Endothelial cell of umbilical vein (primary cell): ENCODE data around the gene RAB37. TPM values are rescaled to one million over a fixed set of nuclear protein-coding genes. Genes with fewer than 3 reads are reported as not detected.

ENCODE experiments used
- BruUV-seq: library from RNA; stranded (reverse); fragments of 400-500 nt; replicated peaks from 2 replicates; lab custom pipeline; 2021; lab: Mats Ljungman, UMichigan
- CTCF ChIA-PET: fragments of 300-600, 350-600 bp; sonication (Branson Sonifier 250); formaldehyde crosslinking; loops from one replicate; lab custom pipeline; 2021; ENCODE audit warnings: antibody characterized with exemption, inconsistent platforms; lab: Charles Lee
- POLR2A ChIA-PET: fragments of 300-600, 350-600 bp; sonication (Branson Sonifier 250); formaldehyde crosslinking; loops from one replicate; lab custom pipeline; 2021; ENCODE audit warnings: antibody characterized with exemption, inconsistent platforms; lab: Charles Lee
- DNase-seq: peaks from one replicate; pipeline ENCODE4 v3.0.0-alpha.2; 2011; ENCODE audit warnings: low read depth, low spot score
- FAIRE-seq: peaks from 2 replicates; lab custom pipeline; 2011; peaks lifted over from hg19 to GRCh38; lab: Jason Lieb, UNC
- H2AFZ ChIP-seq: 2 replicates; pipeline ENCODE4 v1.6.0; 2012; ENCODE audit warnings: low read depth, low read length, control low read depth, inconsistent platforms
- H3K27ac ChIP-seq: 2 replicates; pipeline ENCODE4 v1.5.1; 2011; ENCODE audit warnings: low read depth, mild to moderate bottlenecking, control low read depth, low read length, moderate library complexity; ENCODE audit not compliant: insufficient read depth
- H3K27me3 ChIP-seq, 2 experiments: 2 replicates each; pipeline versions ENCODE4 v1.6.0 to v1.6.1; 2011; ENCODE audit warnings: low read length in 2 of 2, mixed read lengths in 1 of 2; ENCODE audit not compliant: control insufficient read depth in 2 of 2, insufficient read depth in 2 of 2
- H3K36me3 ChIP-seq, 2 experiments: 2 replicates in 1 of 2; 3 replicates in 1 of 2; pipeline ENCODE4 v1.5.1; 2011; ENCODE audit warnings: low read length in 2 of 2, mild to moderate bottlenecking in 1 of 2, moderate library complexity in 1 of 2; ENCODE audit not compliant: control insufficient read depth in 2 of 2, insufficient read depth in 2 of 2; ENCODE audit errors: extremely low read depth in 1 of 2
- H3K4me1 ChIP-seq: 3 replicates; pipeline ENCODE4 v1.5.1; 2011; ENCODE audit warnings: mild to moderate bottlenecking, low read length; ENCODE audit not compliant: control insufficient read depth, insufficient read depth; ENCODE audit errors: extremely low read depth
- H3K4me2 ChIP-seq: 2 replicates; pipeline ENCODE4 v1.6.1; 2011; ENCODE audit warnings: low read length, control low read depth, mixed read lengths; ENCODE audit not compliant: insufficient read depth
- H3K4me3 ChIP-seq, 3 experiments: fragments of 200-600 bp in 1 of 3; sonication (generic), shearing (Covaris generic) in 1 of 3; replicated peaks in 1 of 3; 2 replicates each; pipeline ENCODE4 v1.5.1; 2011 to 2016; ENCODE audit warnings: control low read depth in 3 of 3, low read length in 3 of 3, mild to moderate bottlenecking in 2 of 3, inconsistent platforms in 1 of 3, low read depth in 1 of 3, moderate library complexity in 1 of 3; ENCODE audit not compliant: insufficient read depth in 1 of 3
- H3K79me2 ChIP-seq: 2 replicates; pipeline ENCODE4 v1.6.0; 2012; ENCODE audit warnings: low read length, inconsistent platforms; ENCODE audit not compliant: control insufficient read depth, insufficient read depth
- H3K9ac ChIP-seq: replicated peaks from 2 replicates; pipeline ENCODE3; 2011; ENCODE audit warnings: low read length, control low read depth; ENCODE audit not compliant: insufficient read depth; ENCODE audit errors: extremely low read depth
- H3K9me1 ChIP-seq: replicated peaks from 3 replicates; pipeline ENCODE4 v1.6.0; 2011; ENCODE audit warnings: mild to moderate bottlenecking, low read length; ENCODE audit not compliant: control insufficient read depth, insufficient read depth; ENCODE audit errors: extremely low read depth
- H3K9me3 ChIP-seq: replicated peaks from 2 replicates; pipeline ENCODE4 v1.5.1; 2012; ENCODE audit warnings: low read length, inconsistent platforms; ENCODE audit not compliant: control insufficient read depth, insufficient read depth
- H4K20me1 ChIP-seq: replicated peaks from 2 replicates; pipeline ENCODE3; 2011; ENCODE audit warnings: mild to moderate bottlenecking, low read length; ENCODE audit not compliant: control insufficient read depth, insufficient read depth; ENCODE audit errors: extremely low read depth
- EZH2 ChIP-seq: IDR thresholded peaks from 2 replicates; pipeline ENCODE4 v1.6.1; 2012; ENCODE audit warnings: borderline replicate concordance, low read depth, mild to moderate bottlenecking, moderate library complexity, low read length, inconsistent platforms; ENCODE audit not compliant: severe bottlenecking
- FOS ChIP-seq: IDR thresholded peaks from 2 replicates; pipeline ENCODE4 v1.6.1; 2011; ENCODE audit warnings: mild to moderate bottlenecking, low read length, moderate library complexity, borderline replicate concordance; ENCODE audit not compliant: insufficient read depth
- GATA2 ChIP-seq: IDR thresholded peaks from 2 replicates; pipeline ENCODE4 v1.7.0; 2011; ENCODE audit warnings: low read depth, mild to moderate bottlenecking, moderate library complexity, mixed read lengths, low read length; ENCODE audit not compliant: insufficient read length, insufficient read depth
- JUN ChIP-seq: IDR thresholded peaks from 2 replicates; pipeline ENCODE4 v1.6.1; 2011; ENCODE audit warnings: borderline replicate concordance, low read depth; ENCODE audit not compliant: insufficient read length, insufficient read depth
- MYC ChIP-seq: IDR thresholded peaks from one replicate; pipeline ENCODE4 v1.6.1; 2011; ENCODE audit warnings: mild to moderate bottlenecking, low read depth, low read length
- POLR2A ChIP-seq: IDR thresholded peaks from 2 replicates; pipeline ENCODE4 v1.6.1; 2012; ENCODE audit warnings: low read depth, mild to moderate bottlenecking, control low read depth, low read length
- POLR2AphosphoS5 ChIP-seq: IDR thresholded peaks from 2 replicates; pipeline ENCODE4 v1.6.1; 2012; ENCODE audit warnings: low read depth, mild to moderate bottlenecking, control low read depth, low read length, moderate library complexity; ENCODE audit not compliant: insufficient read depth
- dilution Hi-C: fragments of 300-500 bp; cut with MboI; formaldehyde crosslinking; loops from one replicate; pipeline ENCODE4 v1.15.0; 2019; ENCODE audit warnings: low sequenced_read_pairs; ENCODE audit not compliant: extremely low pct_ligation_motif_present
- intact Hi-C: fragments of 100-400 bp; cut with micrococcal nuclease; formaldehyde crosslinking; loops from one replicate; pipeline ENCODE4 v1.10.0; 2022
- polyA plus RNA-seq, 4 experiments: library from polyadenylated mRNA; depleted of rRNA in 3 of 4; stranded (reverse) in 3 of 4; unstranded in 1 of 4; fragments of >200 nt; gene quantifications; 2 replicates each; pipeline versions ENCODE4 v1.2.1 to v1.2.3, GENCODE V29; 2011 to 2012; ENCODE audit warnings: missing spikeins in 1 of 4
- total RNA-seq: library from RNA; stranded (reverse); gene quantifications from 2 replicates; pipeline ENCODE4 v1.2.3, GENCODE V29; 2021
- TF ChIP-seq, protein P1 (sequence below): IDR thresholded peaks from 2 replicates; pipeline ENCODE4 v1.6.1; 2011; ENCODE audit not compliant: insufficient read depth, insufficient read length
- TF ChIP-seq, protein P2 (sequence below), 2 donors: IDR thresholded peaks; 1 replicate in 1 of 2; 2 replicates in 1 of 2; pipeline ENCODE4 v1.5.1; 2011; ENCODE audit warnings: low read length in 2 of 2, mild to moderate bottlenecking in 2 of 2, moderate library complexity in 2 of 2, control low read depth in 1 of 2, inconsistent platforms in 1 of 2, low read depth in 1 of 2; ENCODE audit not compliant: insufficient read depth in 1 of 2; ENCODE audit errors: extremely low read depth in 1 of 2

The RAB37 gene
- total and polyA plus RNA-seq, 2 donors (not counting 3 experiments of a cell fraction or from before 2014, with no cell fraction given): 0.11 TPM; not detected in 1

DNA sequence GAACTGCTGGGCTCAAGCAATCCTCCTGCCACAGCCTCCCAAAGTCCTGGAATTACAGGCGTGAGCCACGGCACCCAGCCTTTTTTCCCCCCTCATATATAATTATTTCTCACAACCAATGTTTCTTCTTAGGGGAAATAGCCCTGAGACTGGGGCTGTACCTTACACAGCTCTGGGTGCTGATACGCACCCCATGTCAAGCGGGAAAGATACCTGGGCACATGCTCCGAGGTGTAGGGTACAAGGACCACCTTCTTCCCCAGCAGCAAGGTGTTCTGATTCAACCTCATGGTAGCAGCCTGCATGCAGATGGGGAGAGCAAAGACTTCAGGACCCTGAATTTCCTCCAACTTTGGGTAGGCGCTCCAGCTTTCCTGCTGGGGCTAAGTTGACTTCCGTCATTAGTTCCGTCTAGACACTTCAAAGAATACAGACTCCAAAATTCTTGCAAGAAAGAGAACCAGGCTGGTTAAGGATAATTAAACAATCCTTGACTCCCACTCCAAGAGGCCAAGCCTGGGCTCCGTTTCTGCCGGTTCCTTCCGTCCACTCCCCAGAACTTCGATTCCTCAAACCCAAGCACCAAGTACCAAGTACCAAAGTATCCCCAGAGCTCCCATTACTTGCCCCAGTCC, 38.5 kb downstream of the RAB37 start:
- DNase-seq (no peak), FAIRE-seq (peak; percentile 43)
- no peak for TF ChIP-seq GATA2
- TF ChIP-seq, protein P1, sequence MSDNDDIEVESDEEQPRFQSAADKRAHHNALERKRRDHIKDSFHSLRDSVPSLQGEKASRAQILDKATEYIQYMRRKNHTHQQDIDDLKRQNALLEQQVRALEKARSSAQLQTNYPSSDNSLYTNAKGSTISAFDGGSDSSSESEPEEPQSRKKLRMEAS: no peak
- TF ChIP-seq JUN: no peak
- no peak for TF ChIP-seq FOS
- TF ChIP-seq EZH2: no peak
- no peak for TF ChIP-seq MYC
- no peak for TF ChIP-seq POLR2A
- TF ChIP-seq POLR2AphosphoS5: no peak
- TF ChIP-seq, protein P2, sequence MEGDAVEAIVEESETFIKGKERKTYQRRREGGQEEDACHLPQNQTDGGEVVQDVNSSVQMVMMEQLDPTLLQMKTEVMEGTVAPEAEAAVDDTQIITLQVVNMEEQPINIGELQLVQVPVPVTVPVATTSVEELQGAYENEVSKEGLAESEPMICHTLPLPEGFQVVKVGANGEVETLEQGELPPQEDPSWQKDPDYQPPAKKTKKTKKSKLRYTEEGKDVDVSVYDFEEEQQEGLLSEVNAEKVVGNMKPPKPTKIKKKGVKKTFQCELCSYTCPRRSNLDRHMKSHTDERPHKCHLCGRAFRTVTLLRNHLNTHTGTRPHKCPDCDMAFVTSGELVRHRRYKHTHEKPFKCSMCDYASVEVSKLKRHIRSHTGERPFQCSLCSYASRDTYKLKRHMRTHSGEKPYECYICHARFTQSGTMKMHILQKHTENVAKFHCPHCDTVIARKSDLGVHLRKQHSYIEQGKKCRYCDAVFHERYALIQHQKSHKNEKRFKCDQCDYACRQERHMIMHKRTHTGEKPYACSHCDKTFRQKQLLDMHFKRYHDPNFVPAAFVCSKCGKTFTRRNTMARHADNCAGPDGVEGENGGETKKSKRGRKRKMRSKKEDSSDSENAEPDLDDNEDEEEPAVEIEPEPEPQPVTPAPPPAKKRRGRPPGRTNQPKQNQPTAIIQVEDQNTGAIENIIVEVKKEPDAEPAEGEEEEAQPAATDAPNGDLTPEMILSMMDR (IDR thresholded peaks at IDR 0.05; ENCODE audit: extremely low read depth in 1 of 2, insufficient read depth in 1 of 2, low read depth in 1 of 2, low read length in 2 of 2): no peak
- Histone ChIP-seq H3K79me2 (peaks cover 21% of the 10 kb centered on the region), H3K9ac (peak overlapping the region; percentile 70), H3K36me3 (peaks cover 3 to 27% of the 10 kb centered on the region in 2 experiments), H3K4me2 (peak overlapping the region; percentile 71), H3K9me1 (no peaks in the 10 kb centered on the region), H3K4me3 (peak overlapping the region; percentile 49 to 85 (median 56)), H3K27ac (peak overlapping the region; percentile 65), H4K20me1 (no peaks in the 10 kb centered on the region), H3K9me3 (no peaks in the 10 kb centered on the region), H3K27me3 (no peaks in the 10 kb centered on the region), H2AFZ (peak overlapping the region; percentile 45), H3K4me1 (peaks cover 7% of the 10 kb centered on the region)
- ChIA-PET CTCF (interaction anchor here (4.3 to 5.5 kb wide), 2 partner anchors 30 to 85 kb away, joined by 29 to 30 read pairs; partner anchors contain the start of gene GRIN2C), POLR2A (interaction anchor here (0.7 to 1.5 kb wide), 2 partner anchors 22 to 30 kb away, joined by 4 to 10 read pairs; no protein-coding TSS in a partner anchor)
- dilution Hi-C loops (no loop called here), intact Hi-C loops (loop anchor here (1.0 to 5.0 kb wide), 2 partner anchors 27 to 97 kb away; partner anchors contain the start of genes FDXR and NHERF1)
- BruUV-seq: TSS peak; percentile 76
